GM12873 (cell line): ENCODE data around the gene RAN.

Experiments
- CTCF ChIP-seq: IDR thresholded peaks from 2 replicates; pipeline ENCODE4 v1.5.1; 2012; ENCODE audit warnings: low read depth, mild to moderate bottlenecking, moderate library complexity, low read length, control low read depth; ENCODE audit not compliant: insufficient read depth; ENCODE audit errors: missing control alignments

RAN gene

GRCh38 chr12:130873106-130873795 lies 1.4 kb downstream of the RAN start:
- no peak for TF ChIP-seq CTCF

- TF ChIP-seq CTCF: no peak
These were observed 2.0 kb downstream of the RAN start for GRCh38 chr12:130873825-130874224.

GRCh38 chr12:130874696-130875095 lies 2.8 kb downstream of the RAN start:
- no peak for TF ChIP-seq CTCF

- no peak for TF ChIP-seq CTCF
These were observed 3.3 kb downstream of the RAN start for GRCh38 chr12:130875193-130875592.

GRCh38 chr12:130876297-130876696 lies 4.4 kb downstream of the RAN start:
- no peak for TF ChIP-seq CTCF

GRCh38 chr12:130876758-130877157 lies 4.9 kb downstream of the RAN start:
- no peak for TF ChIP-seq CTCF

GRCh38 chr12:130877333-130877732 lies 5.5 kb downstream of the RAN start:
- no peak for TF ChIP-seq CTCF
